ELF-1 (cell line): Measurements from ENCODE around the gene STAM2.
"Not testable (repeated sequence)": the region's sequence is repeated elsewhere in the genome, so short reads cannot be mapped to it uniquely, and the experiment has no call there.

ENCODE experiments used
- DNase-seq: peaks from one replicate; pipeline ENCODE4 v3.0.0-alpha.2; 2016; ENCODE audit warnings: low read depth, low spot score

STAM2 gene

DNA sequence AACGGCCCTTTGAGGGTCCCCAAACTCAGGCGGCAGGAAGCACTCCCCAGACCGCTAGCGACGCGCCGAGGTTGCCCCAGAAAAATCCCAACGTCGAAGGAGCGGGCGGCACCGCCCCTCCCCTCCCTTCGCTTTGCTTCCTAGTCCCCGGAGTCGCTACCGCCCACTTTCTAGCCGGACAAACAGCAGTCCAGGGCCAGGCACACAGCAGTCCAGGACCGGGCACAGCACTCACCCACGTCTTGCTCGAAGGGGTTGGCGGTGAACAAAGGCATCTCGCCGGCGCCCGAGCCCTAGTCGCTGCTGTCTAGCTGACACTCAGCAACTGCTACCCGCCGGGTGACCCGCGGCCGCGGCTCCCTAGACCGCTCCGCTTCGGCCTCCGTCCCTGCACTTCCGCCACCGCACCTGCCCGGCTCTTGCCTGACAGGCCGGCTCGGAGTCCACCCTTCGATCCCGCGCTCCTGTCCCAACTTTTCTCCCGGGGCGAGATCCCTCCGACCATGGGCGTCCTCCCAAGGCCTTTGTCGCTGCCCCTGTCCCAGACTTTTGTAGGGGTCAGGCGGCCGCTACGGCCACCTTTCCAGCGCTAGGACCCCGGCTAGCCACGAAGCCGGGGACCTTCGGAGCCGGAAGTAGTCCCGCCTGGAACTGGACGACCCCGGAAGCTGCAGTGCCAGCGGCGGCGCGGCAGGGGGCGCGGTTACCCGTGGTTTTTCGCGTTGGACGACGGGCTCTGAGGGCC is at the start of gene STAM2:
Gene STAM2 (minus strand): TSS at position 396 of the 745 bp plus-strand sequence. CDS start 121 bp downstream, at position 275.
- DNase-seq: peak; percentile 98

DNA sequence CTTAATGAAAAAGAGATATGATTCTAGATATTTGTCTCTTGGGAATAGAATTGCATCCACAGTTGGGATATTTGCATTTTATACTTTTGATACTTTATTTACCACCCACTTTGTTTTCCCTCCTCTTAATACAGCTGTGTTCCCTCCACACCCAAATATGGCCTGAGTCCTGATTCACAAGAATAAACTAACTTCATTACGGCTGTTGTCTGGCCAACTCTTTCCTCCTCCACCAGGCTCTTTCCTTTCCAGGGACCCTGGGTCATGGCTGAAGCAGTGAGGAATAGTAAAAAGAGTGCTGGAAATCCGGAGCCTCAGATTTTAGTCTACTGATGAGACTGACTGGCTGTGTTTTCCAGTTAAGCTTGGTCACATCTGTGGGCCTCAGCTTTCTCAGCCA is 48.4 kb upstream of the STAM2 start:
- no peak for DNase-seq

DNA sequence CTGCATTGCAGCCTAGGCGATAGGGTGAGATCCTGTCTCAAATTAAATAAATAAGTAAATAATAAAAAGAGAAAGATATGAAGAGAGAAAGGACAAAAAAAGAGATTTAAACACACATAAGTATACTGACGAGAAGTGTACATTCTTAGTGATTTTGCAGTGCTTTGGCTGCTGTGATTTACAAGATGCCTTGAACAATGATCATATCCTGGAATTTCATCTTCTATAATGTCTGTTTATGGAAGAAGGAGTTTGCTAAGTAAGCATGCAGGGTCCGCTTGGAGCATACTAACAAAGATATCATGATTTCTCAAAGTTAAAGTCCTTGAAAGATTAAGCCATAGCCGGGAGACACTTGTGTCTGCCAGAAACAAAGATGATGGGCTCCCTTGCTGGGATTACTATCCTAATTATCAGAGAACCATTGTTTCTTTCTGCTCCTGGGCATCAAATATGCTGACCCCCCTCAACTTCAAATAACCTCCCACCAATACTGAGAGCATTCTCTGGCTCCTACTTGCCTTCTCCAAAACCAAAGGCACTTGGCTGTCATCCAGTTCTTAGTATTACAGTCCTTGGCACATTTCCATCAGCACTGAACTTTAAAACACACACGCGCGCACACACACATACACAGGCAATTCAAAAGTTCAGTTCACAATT is 47.5 kb upstream of the STAM2 start:
- no peak for DNase-seq

DNA sequence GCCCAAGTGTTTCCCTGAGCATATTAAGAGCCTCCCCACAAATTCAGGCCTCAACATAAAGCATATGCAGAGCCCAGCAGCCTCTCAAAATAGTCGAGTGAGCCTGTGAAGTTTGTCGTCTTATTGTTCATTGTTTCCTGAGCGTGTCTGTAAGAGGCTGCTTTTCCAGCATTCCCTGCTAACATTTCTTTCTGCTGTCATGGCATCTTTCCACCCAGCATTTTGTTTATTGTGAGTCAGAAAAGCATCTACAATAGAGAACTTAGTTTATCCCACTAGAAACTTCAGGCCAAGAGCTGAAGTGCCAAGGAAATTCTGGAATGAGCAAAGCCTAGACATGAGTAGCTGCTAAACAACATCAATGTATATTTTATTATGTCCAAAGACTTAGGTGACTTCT is 46.3 kb upstream of the STAM2 start:
- no peak for DNase-seq

DNA sequence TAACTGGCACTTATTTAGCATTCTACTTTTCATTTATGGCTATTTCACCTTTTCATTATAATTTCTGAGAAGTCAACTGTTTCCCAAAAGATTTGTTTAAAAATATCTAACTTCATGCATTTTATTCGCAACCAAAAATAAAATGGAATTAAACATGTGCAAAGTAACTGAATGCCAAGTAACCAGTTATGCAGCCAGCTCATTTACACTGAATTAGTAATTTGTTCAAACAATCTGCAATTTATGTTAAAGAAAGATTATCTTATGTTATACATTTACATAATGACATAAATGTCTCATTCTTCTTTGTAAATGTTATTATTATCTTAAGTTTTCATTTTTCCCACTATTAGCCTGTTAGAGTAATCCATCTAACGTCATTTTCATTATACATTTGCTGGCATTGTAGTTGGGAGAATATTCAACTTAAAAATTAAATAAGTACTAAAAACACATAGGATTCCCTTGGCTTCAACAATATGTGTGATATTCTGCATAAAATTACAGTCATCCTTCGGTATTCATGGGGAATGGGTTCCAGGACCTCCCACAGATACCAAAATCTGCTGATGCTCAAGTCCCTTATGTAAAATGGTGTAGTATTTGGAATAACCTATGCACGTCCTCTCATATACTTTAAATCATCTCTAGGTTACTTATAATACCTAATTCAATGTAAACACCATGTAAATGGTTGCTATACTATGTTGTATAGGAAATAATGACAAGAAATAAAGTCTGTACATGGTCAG is 43.7 kb upstream of the STAM2 start:
- DNase-seq: no peak

DNA sequence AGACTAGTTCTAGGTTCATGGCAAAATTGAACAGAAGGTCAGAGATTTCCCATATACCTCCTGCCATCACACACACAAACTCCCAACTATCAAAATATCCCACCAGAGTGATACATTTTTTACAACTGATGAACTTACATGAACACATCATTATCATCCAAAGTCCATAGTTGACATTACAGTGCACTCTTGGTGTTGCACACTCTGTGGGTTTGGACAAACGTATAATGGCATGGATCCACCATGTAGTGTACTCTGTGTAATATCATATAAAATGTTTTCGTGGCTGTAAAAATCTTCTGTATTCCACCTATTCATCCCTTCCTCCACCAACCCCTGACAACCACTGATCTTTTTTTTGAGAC is 25.9 kb upstream of the STAM2 start:
- no peak for DNase-seq

DNA sequence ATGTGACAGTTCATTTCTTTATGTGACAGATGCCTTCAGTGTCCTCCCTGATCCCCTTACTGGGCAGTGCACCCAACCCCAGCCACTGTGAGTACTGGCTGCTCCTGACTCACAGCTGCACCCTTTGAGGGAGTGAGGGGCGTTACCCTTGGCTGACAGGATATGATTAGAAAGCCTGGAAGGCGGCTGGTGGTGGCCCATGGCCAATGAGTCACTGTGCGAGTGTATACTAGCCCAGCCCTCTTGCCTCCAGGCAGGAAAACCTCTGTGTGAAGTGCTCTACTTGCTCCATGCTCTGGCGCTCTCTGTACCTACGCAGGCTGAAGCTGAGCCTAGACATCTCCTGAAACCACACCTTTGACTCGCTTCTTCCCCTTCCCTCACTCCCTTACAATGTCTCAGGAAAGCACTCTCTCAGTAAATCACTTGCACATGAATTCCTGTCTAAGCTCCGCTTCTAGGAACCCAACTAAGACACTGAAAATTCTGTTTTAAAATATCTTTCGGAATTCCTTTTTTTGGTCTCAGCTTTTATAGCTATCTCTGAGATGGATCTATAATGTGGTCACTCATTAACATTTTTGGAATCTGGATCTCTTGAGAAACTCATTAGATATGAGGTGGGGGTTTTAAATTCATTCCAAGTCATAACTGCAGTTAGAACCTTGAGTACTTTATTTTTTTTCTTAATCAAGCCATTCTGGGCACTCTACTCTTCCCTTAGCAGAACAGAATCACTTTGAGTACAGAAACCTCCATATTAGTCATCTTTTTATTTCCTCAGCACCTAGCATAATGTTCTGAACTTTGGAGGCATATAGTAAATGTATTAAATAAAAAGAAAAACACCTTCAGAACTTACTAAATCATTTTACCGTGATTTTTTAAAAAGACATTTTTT is 25.3 kb upstream of the STAM2 start:
- DNase-seq: peak; percentile 93

DNA sequence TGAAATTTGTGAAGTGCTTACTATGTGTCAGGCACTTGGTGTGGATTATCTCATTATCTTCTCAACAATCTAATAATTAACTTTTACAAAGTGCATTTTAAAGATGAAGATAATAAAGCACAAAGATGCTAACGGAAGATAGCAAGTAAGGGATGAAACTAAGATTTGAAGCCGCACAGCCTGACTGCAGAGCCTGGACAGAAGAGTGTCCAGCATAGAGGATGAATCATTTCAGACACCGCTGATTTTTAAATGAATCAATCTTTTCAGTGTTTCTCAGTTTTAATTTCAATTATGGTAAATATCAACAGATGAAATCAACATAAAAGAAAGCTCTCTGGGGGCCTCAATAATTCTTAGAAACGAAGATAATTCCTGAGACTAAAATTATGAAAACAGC is 24.5 kb upstream of the STAM2 start:
- no peak for DNase-seq

DNA sequence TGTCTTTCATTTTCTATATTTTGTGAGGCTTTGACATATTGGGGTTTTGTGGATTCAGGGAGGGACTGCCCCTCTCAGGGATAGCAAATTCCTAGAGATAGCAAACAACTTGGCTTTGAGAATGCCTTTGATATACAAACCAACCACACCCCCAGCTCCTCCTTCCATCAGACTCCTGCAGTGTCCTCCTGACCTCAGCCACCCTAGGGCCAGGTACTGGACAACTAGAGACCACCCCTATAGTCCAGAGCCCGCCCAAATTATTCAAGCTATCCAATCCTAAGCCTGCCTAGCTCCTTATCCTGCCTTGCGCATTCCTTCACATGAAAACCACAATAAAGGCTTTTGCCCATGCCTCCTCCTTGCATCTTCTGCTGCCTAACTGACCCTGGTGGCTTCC is 22.9 kb upstream of the STAM2 start:
- DNase-seq: peak; percentile 58

DNA sequence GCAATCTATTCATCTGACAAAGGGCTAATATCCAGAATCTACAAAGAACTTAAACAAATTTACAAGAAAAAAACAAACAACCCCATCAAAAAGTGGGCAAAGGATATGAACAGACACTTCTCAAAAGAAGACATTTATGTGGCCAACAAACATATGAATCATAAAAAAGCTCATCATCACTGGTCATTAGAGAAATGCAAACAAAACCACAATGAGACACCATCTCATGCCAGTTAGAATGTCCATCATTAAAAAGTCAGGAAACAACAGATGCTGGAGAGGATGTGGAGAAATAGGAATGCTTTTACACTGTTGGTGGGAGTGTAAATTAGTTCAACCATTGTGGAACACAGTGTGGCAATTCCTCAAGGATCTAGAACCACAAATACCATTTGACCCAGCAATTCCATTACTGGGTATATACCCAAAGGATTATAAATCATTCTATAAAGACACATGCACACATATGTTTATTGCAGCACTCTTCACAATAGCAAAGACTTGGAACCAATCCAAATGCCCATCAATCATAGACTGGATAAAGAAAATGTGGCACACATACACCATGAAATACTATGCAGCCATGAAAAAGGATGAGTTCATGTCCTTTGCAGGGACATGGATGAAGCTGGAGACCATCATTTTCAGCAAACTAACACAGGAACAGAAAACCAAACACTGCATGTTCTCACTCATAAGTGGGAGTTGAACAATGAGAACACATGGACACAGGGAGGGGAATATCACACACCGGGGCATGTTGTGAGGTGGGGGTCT is 22.1 kb upstream of the STAM2 start:
- DNase-seq: not testable (repeated sequence)

DNA sequence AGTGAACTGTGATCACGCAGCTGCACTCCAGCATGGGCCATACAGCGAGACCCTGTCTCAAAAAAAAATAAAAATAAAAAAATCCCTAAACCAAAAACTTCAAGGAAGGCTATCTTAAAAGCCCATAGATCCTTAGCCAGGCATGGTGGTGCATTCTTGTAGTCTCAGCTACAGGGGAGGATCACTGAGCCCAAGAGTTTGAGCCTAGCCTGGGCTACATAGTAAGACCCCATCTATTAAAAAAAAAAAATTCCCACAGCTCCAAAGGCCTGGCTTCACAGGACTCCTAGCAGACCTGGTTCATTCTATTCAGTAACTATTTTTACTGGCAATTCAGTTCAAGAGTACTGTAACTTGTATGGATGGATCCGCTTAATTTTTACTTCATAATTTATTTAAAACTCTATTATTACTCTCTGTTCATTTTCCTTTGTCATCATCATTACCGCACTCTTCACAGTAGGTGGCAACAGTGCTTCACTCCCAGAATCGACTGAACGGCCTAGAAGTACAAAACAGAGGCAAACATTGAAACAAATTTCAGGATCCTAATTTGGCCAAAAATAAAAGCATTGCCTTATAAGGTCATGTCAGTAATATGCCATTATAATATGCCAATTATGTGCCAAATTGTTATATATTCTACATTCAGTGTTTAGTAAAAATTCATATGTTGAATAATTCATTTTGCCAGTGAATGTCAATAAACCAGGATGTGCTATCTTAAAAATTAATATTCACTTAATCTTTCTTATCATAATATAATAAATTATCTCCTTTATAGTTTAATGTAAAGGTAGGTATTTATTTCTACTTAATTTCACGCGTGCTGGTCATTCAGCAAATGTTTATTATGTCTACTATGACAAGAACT is 14.3 kb upstream of the STAM2 start:
- DNase-seq: no peak

DNA sequence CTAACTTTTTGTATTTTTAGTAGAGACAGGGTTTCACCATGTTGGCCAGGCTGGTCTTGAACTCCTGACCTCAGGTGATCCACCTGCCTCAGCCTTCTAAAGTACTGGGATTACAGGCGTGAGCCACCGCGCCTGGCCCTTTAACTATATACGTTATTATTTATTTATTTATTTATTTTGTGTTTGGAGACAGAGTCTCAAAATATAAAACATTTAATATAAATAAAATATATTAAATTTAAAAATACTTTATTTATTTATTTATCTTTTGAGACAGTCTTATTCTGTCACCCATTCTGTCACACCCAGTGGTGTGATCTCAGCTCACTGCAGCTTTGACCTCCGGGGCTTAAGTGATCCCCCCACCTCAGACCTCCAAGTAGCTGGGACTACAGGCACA is 11.2 kb upstream of the STAM2 start:
- not testable (repeated sequence) for DNase-seq

DNA sequence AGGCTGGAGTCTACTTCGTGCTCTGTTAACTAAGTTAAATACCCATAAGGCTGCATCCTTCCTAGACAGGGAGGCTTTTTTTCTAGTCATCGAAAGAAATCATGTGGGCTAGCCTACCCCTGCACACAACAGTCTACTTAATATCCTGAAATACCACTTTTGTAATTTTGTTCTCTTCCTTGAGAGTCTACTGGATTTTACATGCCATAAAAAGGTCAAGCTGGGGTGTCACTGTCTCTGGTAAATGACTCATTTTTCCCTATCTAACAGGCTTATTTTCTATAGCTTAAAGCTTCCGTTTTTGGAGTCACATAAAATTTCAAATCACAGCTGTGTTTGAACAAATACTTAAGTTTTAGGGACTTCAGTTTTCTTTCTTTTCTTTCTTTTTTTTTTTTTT is 10.7 kb upstream of the STAM2 start:
- no peak for DNase-seq

DNA sequence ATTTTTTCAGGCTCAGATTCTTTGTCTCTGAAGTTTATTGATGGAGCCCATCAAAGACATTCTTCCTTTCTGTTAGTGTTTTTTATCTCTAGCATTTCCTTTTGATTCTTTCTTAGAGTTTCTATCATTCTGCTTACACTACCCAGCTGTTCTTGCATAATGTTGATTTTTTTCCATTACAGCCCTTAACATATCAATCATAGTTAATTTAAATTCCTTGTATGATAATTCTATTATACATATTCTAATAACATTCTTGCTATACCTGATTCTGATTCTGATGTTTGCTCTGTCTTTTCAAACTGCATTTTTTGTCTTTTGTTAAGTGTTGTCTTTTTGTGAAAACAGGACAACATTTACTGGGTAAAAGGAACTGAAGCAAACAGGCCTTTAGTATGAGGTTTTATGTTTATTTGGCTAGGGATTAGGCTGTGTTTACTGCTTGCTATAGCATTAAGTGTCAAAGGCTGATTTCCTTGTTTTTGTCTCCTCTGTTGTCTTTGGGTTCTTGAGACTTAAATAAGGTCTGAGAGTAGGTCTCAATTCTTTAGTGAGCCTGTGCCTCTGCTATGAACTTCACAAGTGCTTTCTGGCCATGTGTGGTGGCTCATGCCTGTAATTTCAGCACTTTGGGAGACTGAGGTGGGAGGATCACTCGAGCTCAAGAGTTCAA is 8.0 kb upstream of the STAM2 start:
- DNase-seq: no peak

DNA sequence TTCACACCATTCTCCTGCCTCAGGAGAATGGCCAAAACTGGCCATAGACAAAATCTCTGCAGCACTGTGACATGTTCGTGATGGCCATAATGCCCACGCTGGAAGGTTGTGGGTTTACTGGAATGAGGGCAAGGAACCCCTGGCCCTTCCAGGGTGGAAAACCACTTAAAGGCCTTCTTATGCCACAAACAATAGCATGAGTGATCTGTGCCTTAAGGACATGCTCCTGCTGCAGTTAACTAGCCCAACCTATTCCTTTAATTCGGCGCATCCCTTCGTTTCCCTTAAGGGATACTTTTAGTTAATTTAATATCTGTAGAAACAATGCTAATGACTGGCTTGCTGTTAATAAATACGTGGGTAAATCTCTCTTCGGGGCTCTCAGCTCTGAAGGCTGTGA is 2.1 kb upstream of the STAM2 start:
- DNase-seq: not testable (repeated sequence)

DNA sequence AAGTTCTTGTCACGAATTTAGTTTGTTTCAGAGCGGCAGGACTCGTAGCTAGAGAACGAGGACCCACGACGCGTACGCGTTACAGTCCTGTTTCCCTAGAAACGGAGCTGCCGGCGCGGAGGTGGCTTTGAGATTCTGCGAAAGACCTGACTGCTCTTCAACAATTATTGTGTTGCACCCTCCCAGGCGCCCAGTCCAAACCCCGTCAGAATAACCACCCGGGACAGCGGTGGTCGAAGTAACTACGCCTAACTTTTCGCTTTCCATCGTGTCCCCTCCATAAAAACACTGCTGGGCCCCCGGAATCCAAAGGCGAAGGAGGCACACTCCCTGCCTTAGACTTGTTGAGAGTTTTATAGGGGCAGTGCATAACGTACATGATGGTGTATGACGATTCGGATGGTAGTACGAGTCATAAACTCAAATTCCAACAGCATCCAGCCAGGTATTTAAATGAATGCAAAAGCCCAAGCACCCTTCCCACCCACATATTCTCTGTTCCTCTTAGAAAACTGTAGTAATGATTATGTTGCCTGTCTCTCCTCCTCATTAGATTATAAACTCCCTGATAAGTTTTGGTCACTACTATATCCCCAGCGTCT is 651 bp upstream of the STAM2 start:
- no peak for DNase-seq

DNA sequence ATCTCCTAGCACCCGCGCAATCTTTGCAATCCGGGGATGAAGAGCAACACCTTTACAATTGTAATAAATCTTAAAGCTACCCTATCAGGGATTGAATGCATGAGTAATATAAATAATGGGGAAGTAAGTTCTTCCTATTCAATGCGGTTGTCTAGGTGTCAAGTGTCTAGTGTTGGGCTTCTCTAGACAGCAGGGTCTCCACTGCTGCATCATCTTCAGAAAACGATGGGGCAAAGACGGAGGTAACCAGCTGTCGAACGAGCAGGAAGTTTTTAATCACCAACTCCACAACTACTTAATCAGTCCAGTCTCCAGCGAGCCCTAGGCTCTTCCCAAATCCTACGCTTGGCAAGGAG is 573 bp downstream of the STAM2 start:
- no peak for DNase-seq

DNA sequence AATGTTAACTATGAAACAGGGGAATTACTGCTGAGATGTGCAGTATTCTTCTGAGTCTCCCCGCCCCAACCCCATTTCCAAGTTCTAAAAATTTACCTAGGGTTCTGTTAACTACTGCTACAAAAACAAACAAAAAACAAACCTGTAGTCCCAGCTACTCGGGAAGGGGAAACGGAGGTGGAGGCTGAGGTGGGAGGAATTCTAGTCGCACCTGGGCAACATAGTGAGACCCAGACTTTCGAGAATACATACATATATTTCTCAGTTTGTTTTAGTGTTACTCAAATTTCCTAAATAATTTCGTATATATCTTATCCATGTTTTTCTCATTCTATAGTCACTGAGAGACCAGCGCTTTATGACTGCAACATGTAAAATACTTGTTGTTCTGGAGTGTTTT is 989 bp downstream of the STAM2 start:
- no peak for DNase-seq

DNA sequence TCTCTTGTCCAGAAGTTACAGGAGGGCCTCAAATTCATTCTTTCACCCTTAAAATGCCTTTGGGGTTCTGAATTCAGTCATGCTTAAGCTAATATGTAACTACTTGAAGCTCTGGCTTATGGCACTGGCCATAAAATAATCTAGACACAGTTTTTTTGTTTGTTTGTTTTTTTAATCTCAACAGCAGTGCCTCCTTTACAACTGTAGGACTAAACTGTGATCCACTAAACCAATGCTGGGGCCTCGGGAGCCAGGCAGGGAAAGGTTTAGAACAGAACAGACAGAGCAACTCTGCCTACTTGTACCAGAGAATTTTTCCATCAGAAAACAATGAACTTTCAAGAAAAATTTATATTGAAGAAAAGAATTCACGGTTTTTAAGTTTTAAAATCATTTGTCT is 1.7 kb downstream of the STAM2 start:
- DNase-seq: no peak
